Stimulated activated CD4-positive, alpha-beta T cell treated with anti-CD3 and anti-CD28 coated beads, TNF-alpha, amount 100 ng/mL, for 24 hours (primary cell): Measurements from ENCODE around the gene GJC1.

Experiments
- DNase-seq, 3 experiments: peaks; one replicate each; pipeline ENCODE4 v3.0.0-alpha.2; 2020; ENCODE audit warnings: low read depth in 3 of 3

The GJC1 gene

GRCh38 chr17:44777394-44778348 is 52.4 kb downstream of the GJC1 start:
- DNase-seq, result no peak

- DNase-seq, result no peak
Measured at GRCh38 chr17:44776628-44777393, 53.3 kb downstream of the GJC1 start.

- DNase-seq, result no peak
Measured at GRCh38 chr17:44775838-44776621, 54.1 kb downstream of the GJC1 start.

- DNase-seq, result peak; percentile 96 to 99 (median 96)
Measured at GRCh38 chr17:44775136-44775837, 54.8 kb downstream of the GJC1 start.

GRCh38 chr17:44774271-44775135 is 55.6 kb downstream of the GJC1 start:
- peak; percentile 73 to 90 (median 85) for DNase-seq

GRCh38 chr17:44773140-44773539 is 56.9 kb downstream of the GJC1 start:
- DNase-seq, result no peak

- no peak for DNase-seq
Measured at GRCh38 chr17:44772308-44773045, 57.6 kb downstream of the GJC1 start.

- DNase-seq, result no peak
Measured at GRCh38 chr17:44770166-44770925, 59.7 kb downstream of the GJC1 start.

- DNase-seq, result no peak
Measured at GRCh38 chr17:44769647-44770084, 60.4 kb downstream of the GJC1 start.

GRCh38 chr17:44769230-44769629 is 60.9 kb downstream of the GJC1 start:
- no peak for DNase-seq

GRCh38 chr17:44768505-44769142 is 61.5 kb downstream of the GJC1 start:
- DNase-seq, result no peak

- no peak for DNase-seq
Measured at GRCh38 chr17:44767493-44767892, 62.6 kb downstream of the GJC1 start.

GRCh38 chr17:44766409-44767038 is 63.6 kb downstream of the GJC1 start:
- no peak for DNase-seq

- no peak for DNase-seq
Measured at GRCh38 chr17:44765965-44766364, 64.1 kb downstream of the GJC1 start.

GRCh38 chr17:44763170-44763569 is 66.9 kb downstream of the GJC1 start:
- DNase-seq, result no peak

GRCh38 chr17:44761932-44762810 is 67.9 kb downstream of the GJC1 start:
- DNase-seq, result no peak
